ENCODE measurements around the gene NAV2. TPM values are rescaled to one million over a fixed set of nuclear protein-coding genes. Genes with fewer than 3 reads are reported as not detected.

NAV2 gene
- total and polyA plus RNA-seq, 10 donors = 0.46 to 11.6 (median 4.1) TPM

- intact Hi-C loops (cut with DNase I; ENCODE audit: low total_unique reads) = no loop called here
- peaks cover 0 to 7% (median 0%) of the 10 kb centered on the region in 6 donors for H3K4me1 ChIP-seq
- H3K36me3 ChIP-seq = peaks cover 0 to 8% (median 0%) of the 10 kb centered on the region in 6 donors
- WGBS, 5 donors = 91 to 98% (median 94%) methylated on average over 20 of the region's 20 CpGs
- DNase-seq = no peak
- H3K4me3 ChIP-seq = no peak overlapping the region
- H3K27me3 ChIP-seq (replicated peaks in 1 of 7) = no peaks in the 10 kb centered on the region
- H3K27ac ChIP-seq = no peak overlapping the region
- TF ChIP-seq POLR2AphosphoS5 (IDR thresholded peaks at IDR 0.05) = no peak
- no peak for TF ChIP-seq POLR2A (IDR thresholded peaks at IDR 0.05)
- no peak for TF ChIP-seq CTCF (IDR thresholded peaks at IDR 0.05 in 8 of 11, conservative IDR thresholded peaks at IDR 0.05 in 3 of 11)
- H3K9me3 ChIP-seq = no peaks in the 10 kb centered on the region
Observed at GRCh38 chr11:19933132-19933735, 220.6 kb downstream of the NAV2 start.

DNA sequence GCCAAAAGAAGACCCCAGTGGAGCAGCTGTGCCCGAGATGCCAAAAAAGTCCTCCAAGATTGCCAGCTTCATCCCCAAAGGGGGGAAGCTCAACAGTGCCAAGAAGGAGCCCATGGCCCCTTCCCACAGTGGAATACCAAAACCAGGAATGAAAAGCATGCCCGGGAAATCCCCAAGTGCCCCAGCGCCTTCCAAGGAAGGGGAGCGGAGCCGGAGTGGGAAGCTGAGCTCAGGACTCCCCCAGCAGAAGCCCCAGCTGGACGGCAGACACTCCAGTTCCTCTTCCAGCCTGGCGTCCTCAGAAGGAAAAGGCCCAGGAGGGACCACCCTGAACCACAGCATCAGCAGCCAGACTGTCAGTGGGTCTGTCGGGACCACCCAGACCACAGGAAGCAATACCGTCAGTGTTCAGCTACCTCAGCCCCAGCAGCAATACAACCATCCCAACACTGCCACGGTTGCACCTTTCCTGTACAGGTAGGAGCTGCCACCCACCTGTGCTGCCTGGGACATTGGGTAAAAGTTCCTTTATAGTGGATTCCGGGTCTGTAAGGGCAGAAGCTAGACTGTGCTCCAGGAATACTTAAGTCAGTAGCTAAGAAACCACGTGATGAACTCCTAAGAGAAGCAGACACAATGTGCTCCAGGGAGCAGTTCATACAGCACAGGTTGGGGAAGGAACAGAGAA, 221.3 kb downstream of the NAV2 start:
- WGBS, 5 donors = 78 to 83% (median 81%) methylated on average over 10 to 12 of the region's 12 CpGs
- no peaks in the 10 kb centered on the region for H3K9me3 ChIP-seq
- H3K4me3 ChIP-seq = no peak overlapping the region
- H3K27me3 ChIP-seq (replicated peaks in 1 of 7) = no peaks in the 10 kb centered on the region
- peaks cover 0 to 8% (median 0%) of the 10 kb centered on the region in 6 donors for H3K36me3 ChIP-seq
- no peak for DNase-seq
- no peak overlapping the region for H3K27ac ChIP-seq
- no peak for TF ChIP-seq POLR2AphosphoS5 (IDR thresholded peaks at IDR 0.05)
- TF ChIP-seq CTCF (IDR thresholded peaks at IDR 0.05 in 8 of 11, conservative IDR thresholded peaks at IDR 0.05 in 3 of 11) = no peak
- TF ChIP-seq POLR2A (IDR thresholded peaks at IDR 0.05) = no peak
- H3K4me1 ChIP-seq = peaks cover 0 to 7% (median 0%) of the 10 kb centered on the region in 6 donors
- intact Hi-C loops (cut with DNase I; ENCODE audit: low total_unique reads) = no loop called here

GRCh38 chr11:19934828-19935259, 222.2 kb downstream of the NAV2 start:
- Histone ChIP-seq H3K27ac (no peak overlapping the region), H3K27me3 (replicated peaks in 1 of 7) (no peaks in the 10 kb centered on the region), H3K9me3 (no peaks in the 10 kb centered on the region), H3K36me3 (peaks cover 0 to 8% (median 0%) of the 10 kb centered on the region in 6 donors), H3K4me3 (no peak overlapping the region), H3K4me1 (peaks cover 0 to 7% (median 0%) of the 10 kb centered on the region in 6 donors)
- DNase-seq = no peak
- 75 to 90% (median 86%) methylated on average over 3 of the region's 3 CpGs for WGBS, 5 donors
- intact Hi-C loops (cut with DNase I; ENCODE audit: low total_unique reads) = no loop called here
- no peak for TF ChIP-seq CTCF (IDR thresholded peaks at IDR 0.05 in 8 of 11, conservative IDR thresholded peaks at IDR 0.05 in 3 of 11)

- no peak overlapping the region for H3K27ac ChIP-seq
- WGBS, 5 donors = 73 to 84% (median 74%) methylated on average over 4 of the region's 4 CpGs
- no peaks in the 10 kb centered on the region for H3K27me3 ChIP-seq (replicated peaks in 1 of 7)
- DNase-seq = no peak
- peaks cover 0 to 8% (median 0%) of the 10 kb centered on the region in 6 donors for H3K36me3 ChIP-seq
- intact Hi-C loops (cut with DNase I; ENCODE audit: low total_unique reads) = no loop called here
- no peak overlapping the region for H3K4me3 ChIP-seq
- TF ChIP-seq CTCF (IDR thresholded peaks at IDR 0.05 in 8 of 11, conservative IDR thresholded peaks at IDR 0.05 in 3 of 11) (no peak), POLR2AphosphoS5 (IDR thresholded peaks at IDR 0.05) (no peak), POLR2A (IDR thresholded peaks at IDR 0.05) (no peak)
- H3K4me1 ChIP-seq = peaks cover 0 to 7% (median 0%) of the 10 kb centered on the region in 6 donors
- H3K9me3 ChIP-seq = no peaks in the 10 kb centered on the region
Observed at GRCh38 chr11:19935507-19935906, 222.9 kb downstream of the NAV2 start.
